ENCODE measurements around the gene GPRASP1. TPM values are rescaled to one million over a fixed set of nuclear protein-coding genes. Genes with fewer than 3 reads are reported as not detected.

The GPRASP1 gene
- total and polyA plus RNA-seq, 2 of the 13 experiments (the other 11 are each of a cell fraction or from before 2014, with no cell fraction given) = 0.38 to 1.4 TPM

DNA sequence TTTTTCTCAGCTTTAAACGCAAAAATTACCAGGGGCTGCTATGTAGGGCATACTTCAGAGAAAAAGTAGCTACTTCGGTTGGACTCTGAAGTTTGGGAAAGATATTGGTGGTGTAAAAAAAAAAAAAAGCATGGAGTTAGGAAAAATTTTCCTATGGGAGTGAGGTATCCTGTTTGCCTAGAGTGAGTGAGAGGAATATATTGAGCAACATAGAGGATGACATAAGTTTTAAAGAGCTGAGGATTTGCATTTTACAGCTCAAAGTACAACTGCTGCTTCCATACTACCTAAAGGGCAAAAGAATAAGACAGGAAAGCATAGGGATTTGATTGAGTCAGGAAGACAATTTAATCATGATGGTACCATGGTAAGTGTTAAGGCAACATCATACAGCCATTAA is 7.3 kb downstream of the GPRASP1 start (continued):
- TF ChIP-seq, protein P1, sequence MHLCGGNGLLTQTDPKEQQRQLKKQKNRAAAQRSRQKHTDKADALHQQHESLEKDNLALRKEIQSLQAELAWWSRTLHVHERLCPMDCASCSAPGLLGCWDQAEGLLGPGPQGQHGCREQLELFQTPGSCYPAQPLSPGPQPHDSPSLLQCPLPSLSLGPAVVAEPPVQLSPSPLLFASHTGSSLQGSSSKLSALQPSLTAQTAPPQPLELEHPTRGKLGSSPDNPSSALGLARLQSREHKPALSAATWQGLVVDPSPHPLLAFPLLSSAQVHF (CRISPR knock-in tag; IDR thresholded peaks at IDR 0.05) = no peak
- TF ChIP-seq, protein P2, sequence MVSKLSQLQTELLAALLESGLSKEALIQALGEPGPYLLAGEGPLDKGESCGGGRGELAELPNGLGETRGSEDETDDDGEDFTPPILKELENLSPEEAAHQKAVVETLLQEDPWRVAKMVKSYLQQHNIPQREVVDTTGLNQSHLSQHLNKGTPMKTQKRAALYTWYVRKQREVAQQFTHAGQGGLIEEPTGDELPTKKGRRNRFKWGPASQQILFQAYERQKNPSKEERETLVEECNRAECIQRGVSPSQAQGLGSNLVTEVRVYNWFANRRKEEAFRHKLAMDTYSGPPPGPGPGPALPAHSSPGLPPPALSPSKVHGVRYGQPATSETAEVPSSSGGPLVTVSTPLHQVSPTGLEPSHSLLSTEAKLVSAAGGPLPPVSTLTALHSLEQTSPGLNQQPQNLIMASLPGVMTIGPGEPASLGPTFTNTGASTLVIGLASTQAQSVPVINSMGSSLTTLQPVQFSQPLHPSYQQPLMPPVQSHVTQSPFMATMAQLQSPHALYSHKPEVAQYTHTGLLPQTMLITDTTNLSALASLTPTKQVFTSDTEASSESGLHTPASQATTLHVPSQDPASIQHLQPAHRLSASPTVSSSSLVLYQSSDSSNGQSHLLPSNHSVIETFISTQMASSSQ (IDR thresholded peaks at IDR 0.05; ENCODE audit: low read depth) = no peak
- TF ChIP-seq, protein P2 (CRISPR knock-in tag; IDR thresholded peaks at IDR 0.05; ENCODE audit: borderline replicate concordance) = no peak
- TF ChIP-seq MBNL3 (CRISPR knock-in tag; conservative IDR thresholded peaks at IDR 0.05) (no peak), ZSCAN30 (CRISPR knock-in tag; IDR thresholded peaks at IDR 0.05) (no peak), GZF1 (CRISPR knock-in tag; IDR thresholded peaks at IDR 0.05) (no peak), ZNF674 (CRISPR knock-in tag; IDR thresholded peaks at IDR 0.05; ENCODE audit: low read depth) (no peak), ZNF792 (CRISPR knock-in tag; IDR thresholded peaks at IDR 0.05) (no peak), CEBPG (CRISPR knock-in tag; IDR thresholded peaks at IDR 0.05) (peak; percentile 89), ZKSCAN1 (IDR thresholded peaks at IDR 0.05; ENCODE audit: low read length) (no peak)
- TF ChIP-seq, protein P3, sequence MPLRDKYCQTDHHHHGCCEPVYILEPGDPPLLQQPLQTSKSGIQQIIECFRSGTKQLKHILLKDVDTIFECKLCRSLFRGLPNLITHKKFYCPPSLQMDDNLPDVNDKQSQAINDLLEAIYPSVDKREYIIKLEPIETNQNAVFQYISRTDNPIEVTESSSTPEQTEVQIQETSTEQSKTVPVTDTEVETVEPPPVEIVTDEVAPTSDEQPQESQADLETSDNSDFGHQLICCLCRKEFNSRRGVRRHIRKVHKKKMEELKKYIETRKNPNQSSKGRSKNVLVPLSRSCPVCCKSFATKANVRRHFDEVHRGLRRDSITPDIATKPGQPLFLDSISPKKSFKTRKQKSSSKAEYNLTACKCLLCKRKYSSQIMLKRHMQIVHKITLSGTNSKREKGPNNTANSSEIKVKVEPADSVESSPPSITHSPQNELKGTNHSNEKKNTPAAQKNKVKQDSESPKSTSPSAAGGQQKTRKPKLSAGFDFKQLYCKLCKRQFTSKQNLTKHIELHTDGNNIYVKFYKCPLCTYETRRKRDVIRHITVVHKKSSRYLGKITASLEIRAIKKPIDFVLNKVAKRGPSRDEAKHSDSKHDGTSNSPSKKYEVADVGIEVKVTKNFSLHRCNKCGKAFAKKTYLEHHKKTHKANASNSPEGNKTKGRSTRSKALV (CRISPR knock-in tag; IDR thresholded peaks at IDR 0.05) = no peak
- TF ChIP-seq, protein P4, sequence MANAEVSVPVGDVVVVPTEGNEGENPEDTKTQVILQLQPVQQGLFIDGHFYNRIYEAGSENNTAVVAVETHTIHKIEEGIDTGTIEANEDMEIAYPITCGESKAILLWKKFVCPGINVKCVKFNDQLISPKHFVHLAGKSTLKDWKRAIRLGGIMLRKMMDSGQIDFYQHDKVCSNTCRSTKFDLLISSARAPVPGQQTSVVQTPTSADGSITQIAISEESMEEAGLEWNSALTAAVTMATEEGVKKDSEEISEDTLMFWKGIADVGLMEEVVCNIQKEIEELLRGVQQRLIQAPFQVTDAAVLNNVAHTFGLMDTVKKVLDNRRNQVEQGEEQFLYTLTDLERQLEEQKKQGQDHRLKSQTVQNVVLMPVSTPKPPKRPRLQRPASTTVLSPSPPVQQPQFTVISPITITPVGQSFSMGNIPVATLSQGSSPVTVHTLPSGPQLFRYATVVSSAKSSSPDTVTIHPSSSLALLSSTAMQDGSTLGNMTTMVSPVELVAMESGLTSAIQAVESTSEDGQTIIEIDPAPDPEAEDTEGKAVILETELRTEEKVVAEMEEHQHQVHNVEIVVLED (CRISPR knock-in tag; IDR thresholded peaks at IDR 0.05; ENCODE audit: borderline replicate concordance) = no peak
